MM.1S (cell line): Measurements from ENCODE around the gene DMPK.
"Not testable (repeated sequence)": the region's sequence is repeated elsewhere in the genome, so short reads cannot be mapped to it uniquely, and the experiment has no call there.

Source experiments
- DNase-seq: peaks from one replicate; pipeline ENCODE4 v3.0.0-alpha.2; 2015
- H2AFZ ChIP-seq: fragments of 300-600 bp; sonication (generic); 2 replicates; pipeline ENCODE4 v1.6.0; 2016; ENCODE audit warnings: antibody characterized with exemption, low read length
- H3F3A ChIP-seq: fragments of 300-600 bp; sonication (generic); 2 replicates; pipeline ENCODE4 v1.6.1; 2016; ENCODE audit warnings: mild to moderate bottlenecking, antibody characterized with exemption, low read length, moderate library complexity, mixed read lengths; ENCODE audit not compliant: insufficient read depth
- H3K27ac ChIP-seq: fragments of 300-600 bp; sonication (generic); 2 replicates; pipeline ENCODE4 v1.5.1; 2016; ENCODE audit warnings: mild to moderate bottlenecking, low read length
- H3K27me3 ChIP-seq: fragments of 300-600 bp; sonication (generic); replicated peaks from 2 replicates; pipeline ENCODE4 v1.6.0; 2016; ENCODE audit warnings: low read length; ENCODE audit not compliant: insufficient read depth
- H3K36me3 ChIP-seq: fragments of 300-600 bp; sonication (generic); replicated peaks from 2 replicates; pipeline ENCODE4 v1.6.1; 2016; ENCODE audit warnings: mild to moderate bottlenecking, low read length, mixed read lengths; ENCODE audit not compliant: insufficient read depth
- H3K4me1 ChIP-seq: fragments of 300-600 bp; sonication (generic); 2 replicates; pipeline ENCODE4 v1.6.1; 2016; ENCODE audit warnings: low read length, mixed read lengths
- H3K4me2 ChIP-seq: fragments of 300-600 bp; sonication (generic); 2 replicates; pipeline ENCODE4 v1.6.0; 2016; ENCODE audit warnings: low read depth, low read length
- H3K4me3 ChIP-seq: fragments of 300-600 bp; sonication (generic); 2 replicates; pipeline ENCODE4 v1.5.1; 2016; ENCODE audit warnings: low read length, mixed read lengths
- H3K79me2 ChIP-seq: fragments of 300-600 bp; sonication (generic); 2 replicates; pipeline ENCODE4 v1.6.1; 2016; ENCODE audit warnings: mixed run types, low read length, mixed read lengths
- H3K9ac ChIP-seq: fragments of 300-600 bp; sonication (generic); 2 replicates; pipeline ENCODE4 v1.6.1; 2016; ENCODE audit warnings: low read length, mixed read lengths
- H3K9me2 ChIP-seq: fragments of 300-600 bp; sonication (generic); replicated peaks from 2 replicates; pipeline ENCODE4 v1.6.1; 2016; ENCODE audit warnings: mild to moderate bottlenecking, low read length, mixed read lengths; ENCODE audit not compliant: insufficient read depth
- H3K9me3 ChIP-seq: fragments of 300-600 bp; sonication (generic); replicated peaks from 2 replicates; pipeline ENCODE4 v1.6.1; 2016; ENCODE audit warnings: mild to moderate bottlenecking, low read length, mixed read lengths; ENCODE audit not compliant: insufficient read depth
- H4K20me1 ChIP-seq: fragments of 300-600 bp; sonication (generic); 2 replicates; pipeline ENCODE4 v1.6.1; 2016; ENCODE audit warnings: mild to moderate bottlenecking, low read length, moderate library complexity, mixed read lengths; ENCODE audit not compliant: insufficient read depth
- CTCF ChIP-seq: fragments of 300-600 bp; sonication (generic); IDR thresholded peaks from 2 replicates; pipeline ENCODE4 v1.5.1; 2016; ENCODE audit warnings: antibody characterized with exemption, low read length, mixed read lengths
- EZH2 ChIP-seq: fragments of 300-600 bp; sonication (generic); optimal IDR thresholded peaks from 2 replicates; pipeline ENCODE3; 2017; ENCODE audit warnings: low read depth, mild to moderate bottlenecking, antibody characterized with exemption, low read length, mixed read lengths
- EZH2phosphoT487 ChIP-seq: fragments of 300-600 bp; sonication (generic); IDR thresholded peaks from 2 replicates; pipeline ENCODE4 v1.6.1; 2018; ENCODE audit warnings: antibody characterized with exemption, low read length

The DMPK gene

GRCh38 chr19:45800070-45800553 lies 17.8 kb upstream of the DMPK start:
- no peak for DNase-seq
- no peak for TF ChIP-seq EZH2phosphoT487

GRCh38 chr19:45799541-45799940 lies 17.3 kb upstream of the DMPK start:
- not testable (repeated sequence) for DNase-seq, H3K27ac ChIP-seq, H3K9ac ChIP-seq, H3K4me3 ChIP-seq, H4K20me1 ChIP-seq, H3K79me2 ChIP-seq, H3K4me2 ChIP-seq, H3K9me2 ChIP-seq, H2AFZ ChIP-seq, H3F3A ChIP-seq, H3K9me3 ChIP-seq, H3K4me1 ChIP-seq, H3K36me3 ChIP-seq, H3K27me3 ChIP-seq

More at GRCh38 chr19:45800070-45800553, 17.8 kb upstream of the DMPK start:
- H3K9me2 ChIP-seq, result no peaks in the 10 kb centered on the region
- no peaks in the 10 kb centered on the region for H3K79me2 ChIP-seq
- H3K4me1 ChIP-seq, result no peaks in the 10 kb centered on the region
- H3K9me3 ChIP-seq, result no peaks in the 10 kb centered on the region
- no peaks in the 10 kb centered on the region for H3K27me3 ChIP-seq
- no peak overlapping the region for H2AFZ ChIP-seq
- no peak overlapping the region for H3K9ac ChIP-seq
- no peaks in the 10 kb centered on the region for H3F3A ChIP-seq
- H3K27ac ChIP-seq, result no peak overlapping the region
- no peak overlapping the region for H3K4me3 ChIP-seq
- no peaks in the 10 kb centered on the region for H4K20me1 ChIP-seq
- H3K4me2 ChIP-seq, result no peak overlapping the region
- H3K36me3 ChIP-seq, result no peaks in the 10 kb centered on the region

- Histone ChIP-seq H3K27ac (no peak overlapping the region), H3K4me3 (no peak overlapping the region), H3K4me1 (no peaks in the 10 kb centered on the region), H3K9me3 (no peaks in the 10 kb centered on the region), H3K36me3 (no peaks in the 10 kb centered on the region), H3F3A (no peaks in the 10 kb centered on the region), H3K27me3 (no peaks in the 10 kb centered on the region), H3K9ac (no peak overlapping the region), H3K9me2 (no peaks in the 10 kb centered on the region), H2AFZ (peak overlapping the region; percentile 9; the same call in 1 of the 2 replicates), H3K79me2 (no peaks in the 10 kb centered on the region), H4K20me1 (no peaks in the 10 kb centered on the region), H3K4me2 (peak overlapping the region; percentile 22; the same call in 1 of the 2 replicates)
- peak; percentile 44 for DNase-seq
- TF ChIP-seq EZH2 (no peak), CTCF (peak; percentile 83), EZH2phosphoT487 (no peak)
Observed at GRCh38 chr19:45798995-45799517, 16.8 kb upstream of the DMPK start.

GRCh38 chr19:45794627-45795026 lies 12.3 kb upstream of the DMPK start:
- H2AFZ ChIP-seq, result no peak overlapping the region
- H3F3A ChIP-seq, result no peaks in the 10 kb centered on the region
- DNase-seq, result no peak
- no peaks in the 10 kb centered on the region for H4K20me1 ChIP-seq
- no peak overlapping the region for H3K27ac ChIP-seq
- peaks cover 17% of the 10 kb centered on the region for H3K79me2 ChIP-seq
- no peaks in the 10 kb centered on the region for H3K9me2 ChIP-seq
- no peak overlapping the region for H3K9ac ChIP-seq
- peaks cover 15% of the 10 kb centered on the region for H3K4me1 ChIP-seq
- no peaks in the 10 kb centered on the region for H3K27me3 ChIP-seq
- no peaks in the 10 kb centered on the region for H3K9me3 ChIP-seq
- no peak for TF ChIP-seq EZH2phosphoT487
- no peak for TF ChIP-seq EZH2
- TF ChIP-seq CTCF, result no peak
- no peak overlapping the region for H3K4me2 ChIP-seq
- no peak overlapping the region for H3K4me3 ChIP-seq
- no peaks in the 10 kb centered on the region for H3K36me3 ChIP-seq
